Karpas-422 (cell line): ENCODE data around the gene NLRC4. TPM values are rescaled to one million over a fixed set of nuclear protein-coding genes. Genes with fewer than 3 reads are reported as not detected.
A peak's percentile ranks its signal among the peaks of the same experiment; 100 is the strongest.
"Not testable (repeated sequence)": the region's sequence is repeated elsewhere in the genome, so short reads cannot be mapped to it uniquely, and the experiment has no call there.

Source experiments
- DNase-seq: peaks from one replicate; pipeline ENCODE4 v3.0.0-alpha.2; 2015
- H2AFZ ChIP-seq: fragments of 200-600 bp; sonication (generic); 2 replicates; pipeline ENCODE4 v1.6.1; 2014; ENCODE audit warnings: antibody characterized with exemption, low read length, mixed read lengths
- H3K27ac ChIP-seq: fragments of 200-600 bp; sonication (generic); 2 replicates; pipeline ENCODE4 v1.5.1; 2014; ENCODE audit warnings: mild to moderate bottlenecking, low read length, moderate library complexity
- H3K27me3 ChIP-seq: fragments of 200-600 bp; sonication (generic); 2 replicates; pipeline ENCODE4 v1.6.1; 2014; ENCODE audit warnings: low read length, mixed read lengths
- H3K36me3 ChIP-seq: fragments of 200-600 bp; sonication (generic); 2 replicates; pipeline ENCODE4 v1.6.1; 2014; ENCODE audit warnings: low read length, mixed read lengths; ENCODE audit not compliant: insufficient read depth
- H3K4me1 ChIP-seq: fragments of 200-600 bp; sonication (generic); 2 replicates; pipeline ENCODE4 v1.6.1; 2014; ENCODE audit warnings: mild to moderate bottlenecking, low read length, mixed read lengths
- H3K4me2 ChIP-seq: fragments of 200-600 bp; sonication (generic); 2 replicates; pipeline ENCODE4 v1.6.1; 2014; ENCODE audit warnings: low read length, low read depth, mild to moderate bottlenecking; ENCODE audit not compliant: poor library complexity, severe bottlenecking
- H3K4me3 ChIP-seq: fragments of 200-600 bp; sonication (generic); 2 replicates; pipeline ENCODE4 v1.5.1; 2014; ENCODE audit warnings: mild to moderate bottlenecking, antibody characterized with exemption, low read length, mixed read lengths
- H3K79me2 ChIP-seq: fragments of 200-600 bp; sonication (generic); 2 replicates; pipeline ENCODE4 v1.6.1; 2014; ENCODE audit warnings: mild to moderate bottlenecking, low read length, mixed read lengths
- H3K9ac ChIP-seq: fragments of 200-600 bp; sonication (generic); 2 replicates; pipeline ENCODE4 v1.6.0; 2014; ENCODE audit warnings: low read length
- H3K9me2 ChIP-seq: fragments of 200-600 bp; sonication (generic), shearing (Covaris generic); replicated peaks from 2 replicates; pipeline ENCODE4 v1.6.0; 2014; ENCODE audit warnings: mild to moderate bottlenecking, low read length, moderate library complexity; ENCODE audit not compliant: insufficient read depth
- H3K9me3 ChIP-seq: fragments of 300-700, 200-600 bp; sonication (generic); 2 replicates; pipeline ENCODE4 v1.6.1; 2014; ENCODE audit warnings: low read length, mixed read lengths
- H4K20me1 ChIP-seq: fragments of 200-600 bp; sonication (generic); 2 replicates; pipeline ENCODE4 v1.6.1; 2014; ENCODE audit warnings: mild to moderate bottlenecking, antibody characterized with exemption, low read length, low read depth; ENCODE audit not compliant: insufficient read depth
- total RNA-seq: library from RNA; depleted of rRNA; stranded (reverse); fragments of >200 nt; shearing (Covaris generic); gene quantifications from 2 replicates; pipeline ENCODE4 v1.2.3, GENCODE V29; 2014; ENCODE audit warnings: low replicate concordance; rRNA removed

The NLRC4 gene
- 0.51 and 1.6 TPM in 2 replicates for total RNA-seq

- peaks cover 30% of the 10 kb centered on the region for H3K4me1 ChIP-seq
- no peaks in the 10 kb centered on the region for H3K27me3 ChIP-seq
- peak within 1 kb of the TSS; percentile 87 for H3K27ac ChIP-seq
- peak within 1 kb of the TSS; percentile 37 for H3K4me3 ChIP-seq
- H3K4me2 ChIP-seq, result peak within 1 kb of the TSS; percentile 55
- no peaks in the 10 kb centered on the region for H3K9me3 ChIP-seq
- H3K79me2 ChIP-seq, result no peaks in the 10 kb centered on the region
- peak within 1 kb of the TSS; percentile 50 for H3K9ac ChIP-seq
- H3K36me3 ChIP-seq, result no peaks in the 10 kb centered on the region
- H4K20me1 ChIP-seq, result no peaks in the 10 kb centered on the region
- H3K9me2 ChIP-seq, result no peaks in the 10 kb centered on the region
- peak; percentile 82 for DNase-seq
- H2AFZ ChIP-seq, result peak within 1 kb of the TSS; percentile 78
Observed at GRCh38 chr2:32264422-32265105, at the start of gene NLRC4. NLRC4 (minus strand) TSS chr2:32264886; CDS start chr2:32256775, 8,111 bp downstream.

GRCh38 chr2:32310577-32310976 lies 45.9 kb upstream of the NLRC4 start:
- DNase-seq, result no peak
- no peaks in the 10 kb centered on the region for H3K9me3 ChIP-seq
- H3K27me3 ChIP-seq, result no peaks in the 10 kb centered on the region
- H3K27ac ChIP-seq, result no peak overlapping the region; the same call in 1 of the 2 replicates
- no peak overlapping the region for H3K4me3 ChIP-seq
- no peaks in the 10 kb centered on the region for H4K20me1 ChIP-seq
- no peaks in the 10 kb centered on the region; the same call in none of the 2 replicates for H3K79me2 ChIP-seq
- no peak overlapping the region for H2AFZ ChIP-seq
- peaks cover 1% of the 10 kb centered on the region; the same call in 1 of the 2 replicates for H3K36me3 ChIP-seq
- no peak overlapping the region for H3K4me2 ChIP-seq
- no peak overlapping the region for H3K9ac ChIP-seq
- H3K9me2 ChIP-seq, result no peaks in the 10 kb centered on the region
- H3K4me1 ChIP-seq, result peaks cover 13% of the 10 kb centered on the region

GRCh38 chr2:32293966-32294562 lies 29.4 kb upstream of the NLRC4 start:
- H3K9ac ChIP-seq, H3K9me3 ChIP-seq, DNase-seq, H3K4me3 ChIP-seq, H3K4me2 ChIP-seq, H4K20me1 ChIP-seq, H3K9me2 ChIP-seq, H3K4me1 ChIP-seq, H2AFZ ChIP-seq, H3K27ac ChIP-seq, H3K27me3 ChIP-seq: not testable (repeated sequence)
- peaks cover 47% of the 10 kb centered on the region for H3K79me2 ChIP-seq
- peaks cover 43% of the 10 kb centered on the region for H3K36me3 ChIP-seq

GRCh38 chr2:32293493-32293892 lies 28.8 kb upstream of the NLRC4 start:
- peaks cover 51% of the 10 kb centered on the region for H3K79me2 ChIP-seq
- H3K9me2 ChIP-seq, result not testable (repeated sequence)

GRCh38 chr2:32291746-32292145 lies 27.1 kb upstream of the NLRC4 start:
- Histone ChIP-seq H3K9me2 (no peaks in the 10 kb centered on the region), H3K79me2 (peaks cover 61% of the 10 kb centered on the region), H3K9me3 (no peaks in the 10 kb centered on the region), H4K20me1 (no peaks in the 10 kb centered on the region), H3K27me3 (no peaks in the 10 kb centered on the region), H2AFZ (no peak overlapping the region), H3K4me1 (peaks cover 4% of the 10 kb centered on the region; the same call in 1 of the 2 replicates), H3K4me3 (no peak overlapping the region), H3K9ac (no peak overlapping the region), H3K36me3 (peaks cover 35% of the 10 kb centered on the region), H3K4me2 (no peak overlapping the region), H3K27ac (no peak overlapping the region)
- DNase-seq, result no peak

More at GRCh38 chr2:32293493-32293892, 28.8 kb upstream of the NLRC4 start:
- not testable (repeated sequence) for H3K9me3 ChIP-seq, H3K4me2 ChIP-seq, H3K27me3 ChIP-seq, H2AFZ ChIP-seq, H4K20me1 ChIP-seq, H3K4me3 ChIP-seq, H3K4me1 ChIP-seq, DNase-seq, H3K9ac ChIP-seq, H3K27ac ChIP-seq
- H3K36me3 ChIP-seq, result peaks cover 41% of the 10 kb centered on the region

- Histone ChIP-seq H3K9me2 (no peaks in the 10 kb centered on the region), H3K27me3 (no peaks in the 10 kb centered on the region), H3K79me2 (peaks cover 70% of the 10 kb centered on the region), H2AFZ (no peak overlapping the region), H4K20me1 (no peaks in the 10 kb centered on the region), H3K4me3 (no peak overlapping the region), H3K9me3 (no peaks in the 10 kb centered on the region), H3K4me1 (peaks cover 5% of the 10 kb centered on the region), H3K27ac (no peak overlapping the region), H3K36me3 (peaks cover 22% of the 10 kb centered on the region), H3K4me2 (no peak overlapping the region), H3K9ac (no peak overlapping the region)
- no peak for DNase-seq
Observed at GRCh38 chr2:32290000-32290339, 25.3 kb upstream of the NLRC4 start.

- Histone ChIP-seq H3K4me3 (no peak overlapping the region), H3K36me3 (peaks cover 24% of the 10 kb centered on the region), H3K27me3 (no peaks in the 10 kb centered on the region), H4K20me1 (no peaks in the 10 kb centered on the region), H3K9ac (no peak overlapping the region), H3K27ac (no peak overlapping the region), H2AFZ (no peak overlapping the region), H3K9me2 (no peaks in the 10 kb centered on the region), H3K9me3 (no peaks in the 10 kb centered on the region), H3K4me1 (peaks cover 10% of the 10 kb centered on the region), H3K4me2 (no peak overlapping the region), H3K79me2 (peaks cover 76% of the 10 kb centered on the region)
- no peak for DNase-seq
Observed at GRCh38 chr2:32289165-32289999, 24.7 kb upstream of the NLRC4 start.

- Histone ChIP-seq H3K36me3 (peaks cover 21% of the 10 kb centered on the region), H3K9me3 (no peaks in the 10 kb centered on the region), H3K27me3 (no peaks in the 10 kb centered on the region), H3K9ac (no peak overlapping the region), H3K9me2 (no peaks in the 10 kb centered on the region), H3K4me1 (peaks cover 18% of the 10 kb centered on the region), H3K4me2 (no peak overlapping the region), H3K4me3 (no peak overlapping the region), H3K27ac (no peak overlapping the region), H4K20me1 (no peaks in the 10 kb centered on the region), H3K79me2 (peaks cover 92% of the 10 kb centered on the region), H2AFZ (no peak overlapping the region)
- no peak for DNase-seq
Observed at GRCh38 chr2:32284321-32284720, 19.6 kb upstream of the NLRC4 start.
